Activated T-helper 1 cell treated with anti-CD3 and anti-CD28 coated beads, Interleukin-2, amount 50 U/mL, for 16 hours (primary cell): ENCODE measurements around the gene SNRNP70.

ENCODE experiments used
- DNase-seq, 2 donors: peaks; one replicate each; pipeline ENCODE4 v3.0.0-alpha.2; 2020; ENCODE audit warnings: low read depth in 1 of 2, low spot score in 1 of 2

The SNRNP70 gene

DNA sequence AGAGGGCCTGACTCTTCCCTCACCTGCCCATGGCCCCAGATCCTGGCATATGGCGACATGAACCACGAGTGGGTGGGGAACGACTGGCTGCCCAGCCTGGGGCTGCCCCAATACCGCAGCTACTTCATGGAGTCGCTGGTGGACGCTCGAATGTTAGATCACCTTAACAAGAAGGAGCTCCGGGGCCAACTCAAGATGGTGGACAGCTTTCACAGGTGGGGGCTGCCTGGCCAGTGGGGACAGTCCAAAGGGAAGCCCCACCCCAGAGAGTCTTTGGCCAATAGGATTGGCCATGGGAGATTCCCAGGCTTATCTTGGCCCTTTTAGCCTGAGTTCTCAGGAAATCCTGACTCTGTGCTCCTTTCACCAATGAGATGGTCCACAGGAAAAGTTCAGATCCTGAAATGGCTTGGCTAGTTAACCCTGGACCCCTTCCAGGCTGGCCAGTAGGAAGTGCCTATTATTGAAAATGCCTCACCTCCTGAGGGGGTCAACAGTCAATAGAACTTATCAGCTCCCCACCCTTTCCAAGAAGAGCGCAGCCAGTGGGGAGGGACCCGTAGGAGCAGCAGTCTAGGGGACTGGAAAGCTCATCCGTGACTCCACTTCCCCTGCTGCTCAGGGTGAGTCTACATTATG lies 62.9 kb downstream of the SNRNP70 start:
- DNase-seq: no peak

DNA sequence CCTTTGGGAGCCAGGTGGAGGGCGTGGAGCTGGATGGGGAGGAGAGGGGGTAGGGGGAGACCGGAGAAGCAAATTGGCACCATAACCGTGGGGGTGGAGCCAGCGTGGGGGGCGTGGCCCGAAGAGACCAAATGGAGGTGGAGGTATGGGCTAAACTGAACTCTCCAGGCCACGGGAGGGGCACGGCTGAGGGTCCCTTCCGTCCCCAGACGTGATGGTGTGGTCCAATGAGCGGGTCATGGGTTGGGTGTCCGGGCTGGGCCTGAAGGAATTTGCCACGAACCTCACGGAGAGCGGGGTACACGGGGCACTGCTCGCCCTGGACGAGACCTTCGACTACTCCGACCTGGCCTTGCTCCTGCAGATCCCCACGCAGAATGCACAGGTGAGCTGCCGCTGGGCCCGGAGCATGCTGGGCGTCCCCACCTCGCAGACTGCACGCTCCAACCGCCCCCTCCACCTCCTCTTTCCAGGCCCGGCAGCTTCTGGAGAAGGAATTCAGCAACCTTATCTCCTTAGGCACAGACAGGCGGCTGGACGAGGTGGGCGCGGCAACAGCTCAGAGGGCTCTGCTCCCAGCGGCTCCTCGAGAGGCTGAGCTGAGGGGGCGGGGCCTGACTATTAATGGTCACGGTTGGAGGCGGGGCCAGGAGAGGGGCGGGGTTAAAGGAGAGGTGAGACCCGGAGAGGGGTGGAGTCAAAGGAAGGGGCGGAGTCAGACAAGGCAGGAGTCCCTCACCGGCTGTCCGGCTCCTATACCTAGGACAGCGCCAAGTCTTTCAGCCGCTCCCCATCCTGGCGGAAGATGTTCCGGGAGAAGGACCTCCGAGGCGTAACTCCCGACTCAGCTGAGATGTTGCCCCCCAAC lies 63.8 kb downstream of the SNRNP70 start:
- peak; percentile 55 to 56 for DNase-seq

DNA sequence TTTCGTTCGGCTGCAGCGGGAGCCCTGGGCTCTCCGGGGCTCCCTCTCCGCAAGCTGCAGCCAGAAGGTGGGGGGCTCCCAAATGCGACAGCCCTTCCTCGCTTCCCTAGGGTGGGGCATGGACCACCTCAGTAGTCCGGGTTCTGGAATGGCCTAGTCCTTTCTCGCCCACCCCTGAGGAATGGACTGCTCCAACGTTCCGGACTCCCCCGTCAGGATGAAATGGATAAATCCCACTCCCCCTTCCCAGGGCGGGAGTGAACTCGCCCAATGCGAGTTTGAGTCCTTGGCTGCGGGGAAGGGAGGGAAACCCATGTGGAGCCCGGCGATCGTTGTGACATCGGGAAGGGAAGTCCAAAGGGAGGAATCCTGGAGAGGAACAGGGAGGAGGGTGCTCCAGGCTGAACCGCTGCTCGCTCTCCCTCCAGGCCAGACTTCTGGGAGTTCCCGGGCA lies 64.4 kb downstream of the SNRNP70 start:
- DNase-seq: no peak

DNA sequence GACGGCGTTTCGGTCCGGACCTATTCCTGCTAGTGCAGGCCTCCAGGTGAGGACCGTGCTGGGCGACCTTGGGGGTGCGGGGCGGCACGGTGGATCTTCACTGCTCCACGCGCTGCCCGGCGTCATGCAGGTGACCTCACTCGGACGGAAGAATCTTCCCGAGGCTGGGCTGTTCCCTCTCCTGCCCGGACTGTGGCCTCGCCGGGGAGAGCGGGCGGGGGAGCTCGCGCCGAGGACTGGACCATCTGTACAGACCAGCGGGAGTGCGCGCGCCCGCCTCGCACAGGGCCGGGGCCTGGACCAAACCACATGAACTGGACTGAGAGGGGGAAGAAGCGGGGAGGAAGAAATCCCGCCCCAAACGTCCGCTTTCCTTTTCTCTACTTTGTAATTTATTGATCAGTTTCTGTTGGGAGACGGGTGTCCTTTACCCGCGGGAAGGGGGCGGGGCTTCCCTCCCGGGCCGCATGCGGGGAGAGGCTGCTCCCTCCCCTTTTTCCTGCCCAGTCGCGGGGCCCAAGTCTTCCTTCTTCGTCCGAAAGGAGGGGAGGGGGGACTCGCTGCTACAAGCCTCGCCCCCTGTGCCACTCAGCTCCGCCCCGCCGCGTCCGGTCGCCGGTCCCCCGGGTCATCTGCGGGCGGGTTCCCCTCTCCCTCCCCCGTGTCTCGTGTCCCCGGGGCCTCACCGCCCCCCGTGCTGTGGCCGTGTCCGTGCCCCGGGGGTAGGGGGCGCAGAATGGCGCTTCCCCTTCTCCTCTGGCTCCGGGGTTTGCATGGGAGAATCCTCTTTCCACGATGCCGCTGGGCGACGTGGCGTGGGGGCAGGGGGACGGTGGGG lies 65.1 kb downstream of the SNRNP70 start:
- no peak for DNase-seq

DNA sequence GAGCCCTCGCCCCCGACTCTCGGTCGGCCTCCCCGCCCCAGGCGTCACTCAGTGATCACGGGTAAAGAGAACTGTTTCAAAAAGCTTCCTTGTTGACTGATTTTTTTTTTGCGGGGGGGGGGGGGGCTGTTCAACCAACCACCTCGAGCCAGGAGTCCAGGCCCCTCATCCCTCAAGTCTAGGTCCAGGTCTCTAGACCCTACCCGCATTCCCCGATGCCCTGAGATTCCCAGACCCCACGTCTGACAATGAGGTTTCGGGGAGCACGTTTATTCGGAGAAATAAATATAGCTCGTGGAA lies 65.6 kb downstream of the SNRNP70 start:
- no peak for DNase-seq

DNA sequence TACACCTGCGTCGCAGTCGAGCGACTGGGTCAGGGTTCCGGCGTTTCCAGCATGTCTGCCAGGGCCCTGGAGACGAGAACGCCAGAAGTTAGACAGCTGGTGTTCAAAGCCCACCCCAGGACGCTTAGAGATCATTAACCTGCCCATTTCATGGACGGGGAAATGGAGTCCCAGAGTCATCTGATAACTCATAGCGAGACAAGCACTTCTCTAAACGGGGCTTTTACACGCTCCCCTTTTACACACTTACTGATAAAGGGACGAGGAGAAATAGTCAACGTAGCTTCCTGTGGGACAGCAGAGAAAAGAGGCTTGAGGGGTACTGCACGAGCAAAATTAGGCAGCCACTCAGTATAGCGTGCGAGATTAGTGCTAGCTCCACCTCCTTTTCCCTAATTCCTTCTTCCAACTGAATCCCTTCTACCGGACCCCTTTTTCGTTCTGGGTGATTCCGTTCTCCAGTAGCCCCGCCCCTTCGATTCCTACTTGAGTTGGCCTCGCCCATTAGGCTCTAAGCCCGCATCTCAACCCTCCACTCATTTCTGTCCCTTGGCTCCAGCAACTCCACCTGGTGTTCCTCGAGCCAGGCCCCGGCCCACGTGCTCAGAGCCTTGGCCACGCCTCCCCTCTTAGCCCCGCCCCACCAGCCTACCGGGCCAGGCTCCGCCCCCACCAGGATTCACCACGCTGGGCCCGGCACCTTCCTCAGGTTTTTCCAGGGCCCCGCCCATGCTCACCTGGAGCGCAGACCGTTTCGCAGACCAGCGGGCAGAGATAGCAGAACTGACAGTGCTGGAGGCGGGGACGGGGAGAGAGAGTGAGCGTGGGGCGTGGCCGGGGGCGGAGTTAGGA lies 66.2 kb downstream of the SNRNP70 start:
- DNase-seq: no peak

DNA sequence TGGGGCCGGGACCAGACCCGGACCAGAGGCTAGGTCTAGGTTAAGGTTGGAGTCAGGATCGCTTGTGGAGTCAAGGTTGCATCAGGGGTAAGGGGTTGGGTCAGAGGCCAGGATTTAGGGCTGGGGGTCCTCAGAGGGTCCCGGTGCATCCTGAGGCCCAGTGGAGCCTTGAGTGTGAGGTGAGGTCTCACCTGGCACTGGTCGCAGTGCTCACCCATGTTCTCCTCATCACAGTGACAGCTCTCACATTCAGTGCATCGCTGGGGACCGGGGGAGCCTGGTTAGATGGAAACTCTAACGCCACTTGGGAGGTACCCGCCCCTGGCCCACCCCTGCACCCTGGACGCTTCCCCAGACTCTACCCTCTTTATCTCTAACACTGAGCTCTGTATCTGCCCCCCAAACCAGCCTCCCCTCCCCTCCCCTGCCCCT lies 66.9 kb downstream of the SNRNP70 start:
- no peak for DNase-seq

DNA sequence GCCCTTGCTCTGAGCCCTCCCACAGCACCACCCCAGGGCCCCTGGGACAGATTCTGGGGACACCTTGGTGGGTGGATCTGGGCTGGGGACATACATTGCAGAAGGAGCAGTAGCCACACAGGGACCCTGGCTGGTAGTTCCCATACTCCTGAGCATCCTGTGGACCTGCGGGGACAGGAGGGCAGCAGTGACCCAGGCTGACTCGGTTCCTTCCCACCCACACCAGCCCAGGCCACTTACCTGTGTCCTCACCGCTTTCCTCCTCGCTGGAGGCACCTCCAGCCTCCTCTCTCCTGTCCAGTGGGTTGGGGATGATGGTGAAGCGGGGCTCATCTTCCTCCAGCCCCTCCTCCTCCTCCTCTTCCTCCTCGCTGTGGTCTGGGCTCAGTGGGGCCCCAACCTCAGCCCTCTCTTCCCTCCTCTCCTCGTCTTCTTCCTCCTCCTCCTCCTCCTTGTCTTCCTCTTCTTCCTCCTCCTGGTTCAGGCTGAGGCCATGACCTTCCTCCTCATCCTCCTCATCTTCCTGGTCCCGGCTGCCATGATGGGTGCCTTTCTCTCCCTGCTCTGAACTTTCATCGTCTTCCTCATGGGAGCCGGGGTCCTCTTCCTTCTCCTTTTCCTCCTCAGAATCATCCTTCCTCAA lies 68.0 kb downstream of the SNRNP70 start:
- no peak for DNase-seq

DNA sequence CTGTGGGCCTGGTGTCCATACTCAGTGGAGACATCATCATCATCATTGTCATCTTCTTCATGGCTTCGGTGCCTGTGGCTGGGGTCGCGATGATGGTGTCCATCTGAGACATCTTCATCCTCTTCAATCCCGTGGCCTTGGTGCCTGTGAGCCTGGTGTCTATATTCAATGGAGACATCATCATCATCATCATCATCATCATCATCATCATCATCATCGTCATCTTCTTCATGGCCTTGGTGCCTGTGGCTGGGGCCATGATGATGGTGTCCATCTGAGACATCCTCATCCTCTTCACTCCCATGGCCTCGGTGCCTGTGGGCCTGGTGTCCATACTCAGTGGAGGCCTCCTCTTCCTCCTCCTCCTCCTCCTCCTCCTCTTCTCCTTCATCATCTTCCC lies 69.0 kb downstream of the SNRNP70 start:
- no peak for DNase-seq

DNA sequence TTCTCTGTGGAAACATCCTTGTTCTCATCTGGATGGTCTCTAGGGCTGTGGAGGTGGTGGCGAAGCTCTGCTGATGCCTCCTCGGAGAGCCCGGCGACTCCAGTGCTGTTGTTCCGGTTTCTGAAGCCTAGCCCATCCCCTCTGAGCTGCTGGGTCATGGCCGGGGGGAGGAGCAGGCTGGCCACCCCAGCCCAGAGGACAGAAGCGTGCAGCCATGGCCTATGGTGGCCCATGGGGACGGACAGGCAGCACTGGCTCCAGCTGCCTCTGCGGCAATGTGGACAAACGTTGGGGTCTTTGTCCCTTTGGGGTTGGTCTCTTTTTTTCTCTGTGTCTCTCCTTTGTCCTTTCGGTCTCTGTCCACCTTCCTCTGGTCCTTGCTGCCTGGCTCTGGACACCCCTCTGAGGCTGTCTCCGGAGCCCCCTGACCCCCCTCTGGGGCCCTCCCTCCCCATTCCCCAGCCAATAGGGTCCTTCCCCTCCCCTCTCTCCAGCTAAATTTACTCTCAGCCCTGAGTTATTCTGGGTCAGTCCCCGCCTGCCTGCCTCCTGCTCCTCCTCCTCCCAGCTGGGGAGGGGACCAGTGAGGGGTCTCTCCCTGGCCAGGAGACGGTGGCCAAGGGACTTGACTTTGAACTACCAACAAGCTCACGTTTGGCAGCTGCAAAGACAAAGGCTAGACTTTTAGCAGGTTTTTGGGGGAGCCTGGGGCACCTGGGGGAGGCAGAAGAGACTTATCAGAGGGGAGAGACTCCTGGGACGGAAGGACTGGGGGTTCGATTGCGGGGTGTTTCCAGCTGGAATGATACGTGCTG lies 70.0 kb downstream of the SNRNP70 start, which contains the start of gene HRC:
Gene HRC, minus strand, starts transcription at position 392 of the 815 bp plus-strand sequence. Its CDS starts 159 bp downstream, at position 233.
- DNase-seq: no peak

DNA sequence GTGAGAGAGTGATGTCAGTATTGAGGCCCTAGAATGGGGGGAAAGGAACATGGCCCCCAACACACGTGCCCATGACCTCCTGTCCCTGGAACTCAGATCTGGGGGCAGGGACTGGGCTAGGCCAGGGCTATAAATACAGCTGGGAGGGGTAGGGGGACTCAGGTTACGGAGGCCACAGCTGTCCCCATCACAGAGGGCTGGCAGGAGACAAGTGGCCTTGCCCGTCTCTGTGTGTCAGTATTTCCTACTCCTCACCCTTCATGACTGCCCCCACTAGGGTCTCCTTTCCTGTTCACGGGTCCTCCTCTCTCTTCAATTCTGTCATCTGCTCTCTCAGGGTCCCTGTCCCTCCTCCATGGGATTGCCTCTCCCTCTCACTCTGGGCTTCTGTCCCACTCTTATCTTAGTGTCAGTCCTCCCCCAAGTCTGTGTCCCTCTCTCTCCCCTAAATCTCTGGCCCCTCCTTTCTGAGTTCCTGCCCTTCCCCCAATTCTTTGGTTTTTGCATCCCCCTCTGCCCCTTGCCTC lies 70.6 kb downstream of the SNRNP70 start:
- no peak for DNase-seq

DNA sequence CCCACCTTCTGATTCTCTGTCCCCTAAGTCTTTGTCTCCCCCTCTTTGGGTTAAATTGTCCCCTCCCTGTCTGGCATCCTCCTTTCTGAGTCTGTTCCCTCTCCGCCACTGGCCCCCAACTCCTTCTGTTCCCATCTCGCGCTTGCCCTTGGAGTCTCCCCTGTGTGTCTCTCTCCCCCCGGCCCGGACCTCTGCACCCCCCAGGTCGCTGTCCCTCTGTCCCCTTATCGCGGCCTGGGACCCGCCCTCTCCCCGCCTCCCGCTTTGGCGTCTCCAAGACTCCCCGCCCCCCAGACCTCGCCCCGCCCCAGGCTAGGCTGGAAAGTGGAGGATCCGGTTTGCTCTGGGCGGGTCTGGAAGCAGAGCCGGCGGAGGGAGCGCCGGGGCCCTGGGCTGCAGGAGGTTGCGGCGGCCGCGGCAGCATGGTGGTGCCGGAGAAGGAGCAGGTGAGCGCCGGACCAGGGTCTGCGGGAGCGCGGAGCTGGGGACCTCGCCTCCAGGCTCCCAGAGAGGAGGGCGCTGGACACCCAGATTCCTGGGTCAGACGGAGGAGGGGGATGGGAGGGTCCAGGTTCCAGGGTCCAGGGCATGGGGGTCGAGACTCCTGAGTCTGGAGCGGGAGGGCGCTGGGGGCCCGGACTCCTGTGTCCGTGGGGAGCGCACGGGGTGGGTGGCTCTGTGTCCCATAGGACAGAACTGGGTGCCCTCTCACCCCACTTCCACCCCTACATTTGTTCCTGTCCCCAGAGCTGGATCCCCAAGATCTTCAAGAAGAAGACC lies 72.4 kb downstream of the SNRNP70 start, which contains the start of gene TRPM4:
Gene TRPM4, plus strand, starts transcription at position 348 of the 780 bp plus-strand sequence. Its CDS starts 75 bp downstream, at position 423.
- DNase-seq: no peak
